ENCODE results near the gene ATP1A3.

Gene ATP1A3

DNA sequence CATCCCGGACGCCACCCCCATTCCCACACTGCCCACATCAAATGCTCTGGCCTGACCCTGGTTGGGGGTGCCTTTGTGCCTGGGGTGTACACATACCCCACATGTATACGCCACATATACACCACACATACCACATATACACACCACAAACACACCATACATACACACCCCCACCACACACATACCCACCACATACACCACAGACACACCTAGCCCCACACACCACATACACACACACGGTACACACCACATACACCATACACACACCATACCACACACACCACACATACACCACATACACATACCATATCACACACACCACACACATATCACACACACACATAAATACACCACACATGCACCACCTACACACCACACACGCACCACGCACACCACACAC, 75.9 kb downstream of the ATP1A3 start:
- Histone ChIP-seq H3K79me2 (peaks cover 4% of the 10 kb centered on the region), H3K9me3 (ENCODE audit: control insufficient read depth, low read length) (no peaks in the 10 kb centered on the region), H3K4me3 (ENCODE audit: low read depth, low read length) (no peak overlapping the region), H3K4me2 (ENCODE audit: low read length) (no peak overlapping the region), H2AFZ (no peak overlapping the region), H3K36me3 (ENCODE audit: control insufficient read depth, insufficient read depth, low read length) (no peaks in the 10 kb centered on the region), H3K27ac (no peak overlapping the region), H3K27me3 (ENCODE audit: control insufficient read depth, insufficient read depth, low read length) (peaks cover 5% of the 10 kb centered on the region), H3K4me1 (peaks cover 6% of the 10 kb centered on the region), H3K9ac (no peak overlapping the region)
- TF ChIP-seq, protein P1, sequence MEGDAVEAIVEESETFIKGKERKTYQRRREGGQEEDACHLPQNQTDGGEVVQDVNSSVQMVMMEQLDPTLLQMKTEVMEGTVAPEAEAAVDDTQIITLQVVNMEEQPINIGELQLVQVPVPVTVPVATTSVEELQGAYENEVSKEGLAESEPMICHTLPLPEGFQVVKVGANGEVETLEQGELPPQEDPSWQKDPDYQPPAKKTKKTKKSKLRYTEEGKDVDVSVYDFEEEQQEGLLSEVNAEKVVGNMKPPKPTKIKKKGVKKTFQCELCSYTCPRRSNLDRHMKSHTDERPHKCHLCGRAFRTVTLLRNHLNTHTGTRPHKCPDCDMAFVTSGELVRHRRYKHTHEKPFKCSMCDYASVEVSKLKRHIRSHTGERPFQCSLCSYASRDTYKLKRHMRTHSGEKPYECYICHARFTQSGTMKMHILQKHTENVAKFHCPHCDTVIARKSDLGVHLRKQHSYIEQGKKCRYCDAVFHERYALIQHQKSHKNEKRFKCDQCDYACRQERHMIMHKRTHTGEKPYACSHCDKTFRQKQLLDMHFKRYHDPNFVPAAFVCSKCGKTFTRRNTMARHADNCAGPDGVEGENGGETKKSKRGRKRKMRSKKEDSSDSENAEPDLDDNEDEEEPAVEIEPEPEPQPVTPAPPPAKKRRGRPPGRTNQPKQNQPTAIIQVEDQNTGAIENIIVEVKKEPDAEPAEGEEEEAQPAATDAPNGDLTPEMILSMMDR (IDR thresholded peaks at IDR 0.05), result no peak

DNA sequence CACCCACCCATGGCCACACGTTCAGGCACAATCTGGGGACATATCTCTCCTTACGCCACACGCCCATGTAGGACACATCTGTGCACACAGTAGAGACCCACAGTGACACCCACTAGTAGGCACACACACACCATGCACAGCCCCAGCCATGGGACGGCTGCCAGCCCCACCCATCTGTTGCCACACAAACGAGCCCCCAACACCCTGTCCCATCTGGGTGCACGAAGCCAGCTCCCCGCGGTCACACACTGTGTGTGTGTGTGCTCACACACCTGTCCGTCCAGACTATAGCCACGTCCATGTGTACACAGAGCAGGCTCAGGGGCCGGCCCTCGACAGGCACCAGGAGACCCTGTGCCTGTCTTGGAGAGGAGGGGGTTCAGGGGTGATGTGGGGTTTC, 76.4 kb downstream of the ATP1A3 start:
- Histone ChIP-seq H3K9me3 (ENCODE audit: control insufficient read depth, low read length) (no peaks in the 10 kb centered on the region), H3K36me3 (ENCODE audit: control insufficient read depth, insufficient read depth, low read length) (no peaks in the 10 kb centered on the region), H3K27ac (no peak overlapping the region), H3K4me1 (peaks cover 6% of the 10 kb centered on the region), H2AFZ (no peak overlapping the region), H3K4me2 (ENCODE audit: low read length) (no peak overlapping the region), H3K79me2 (peaks cover 4% of the 10 kb centered on the region), H3K27me3 (ENCODE audit: control insufficient read depth, insufficient read depth, low read length) (peaks cover 5% of the 10 kb centered on the region), H3K4me3 (ENCODE audit: low read depth, low read length) (no peak overlapping the region), H3K9ac (no peak overlapping the region)
- TF ChIP-seq, protein P1 (IDR thresholded peaks at IDR 0.05), result no peak

Data from parathyroid adenoma (tissue), 2 donors.